UCSD-AML1 (cell line): ENCODE results near the gene IPCEF1.

Source experiments
- DNase-seq: peaks from one replicate; lab custom pipeline; 2025; ENCODE audit not compliant: unreplicated experiment; lab: John Stamatoyannopoulos, UW

The IPCEF1 gene

GRCh38 chr6:154169193-154169847, 187.3 kb downstream of the IPCEF1 start:
- peak; percentile 74 for DNase-seq

DNA sequence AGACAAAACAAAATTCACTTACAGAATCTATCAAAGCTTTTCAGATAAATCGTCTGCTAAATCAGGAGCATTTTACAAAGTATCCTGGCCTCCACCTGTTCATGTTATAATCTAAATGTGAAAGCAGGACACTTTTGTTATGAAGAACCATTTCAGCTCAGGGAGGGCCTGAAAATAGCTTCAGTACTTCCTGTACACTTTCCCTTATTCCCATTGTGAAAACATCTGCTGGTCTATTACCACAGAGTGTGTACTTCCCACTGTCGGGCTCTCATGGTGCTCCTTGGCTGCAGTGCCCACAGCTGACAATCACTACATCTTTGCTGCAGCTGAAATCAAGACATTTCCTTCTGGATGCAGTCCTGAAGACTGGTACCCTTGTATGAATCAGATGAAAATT, 189.5 kb downstream of the IPCEF1 start:
- DNase-seq = peak; percentile 18

DNA sequence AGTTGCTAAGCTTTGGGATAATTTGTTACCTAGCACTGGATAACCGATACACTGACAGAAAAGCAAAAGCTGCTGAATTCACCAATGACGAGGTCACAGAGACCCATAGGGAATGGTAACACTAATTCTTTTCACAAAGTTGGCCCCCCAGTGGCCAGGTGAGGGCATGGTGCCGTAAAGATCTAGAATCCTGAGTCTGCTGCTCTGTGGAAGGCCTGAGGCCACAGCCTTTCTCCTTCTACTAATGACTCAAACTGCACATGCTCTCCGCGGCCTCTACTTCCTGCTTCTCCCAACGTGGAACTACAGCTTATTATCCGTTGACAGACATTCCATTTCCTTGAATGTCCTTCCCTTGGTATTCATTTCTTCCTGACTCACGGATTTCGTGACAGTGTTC, 190.5 kb downstream of the IPCEF1 start:
- DNase-seq = no peak

GRCh38 chr6:154165478-154165877, 191.1 kb downstream of the IPCEF1 start:
- DNase-seq = no peak

GRCh38 chr6:154164397-154164796, 192.2 kb downstream of the IPCEF1 start:
- DNase-seq = no peak

GRCh38 chr6:154161689-154162088, 194.9 kb downstream of the IPCEF1 start:
- DNase-seq = no peak

- DNase-seq = no peak
These were observed 197.5 kb downstream of the IPCEF1 start for GRCh38 chr6:154159126-154159525.

DNA sequence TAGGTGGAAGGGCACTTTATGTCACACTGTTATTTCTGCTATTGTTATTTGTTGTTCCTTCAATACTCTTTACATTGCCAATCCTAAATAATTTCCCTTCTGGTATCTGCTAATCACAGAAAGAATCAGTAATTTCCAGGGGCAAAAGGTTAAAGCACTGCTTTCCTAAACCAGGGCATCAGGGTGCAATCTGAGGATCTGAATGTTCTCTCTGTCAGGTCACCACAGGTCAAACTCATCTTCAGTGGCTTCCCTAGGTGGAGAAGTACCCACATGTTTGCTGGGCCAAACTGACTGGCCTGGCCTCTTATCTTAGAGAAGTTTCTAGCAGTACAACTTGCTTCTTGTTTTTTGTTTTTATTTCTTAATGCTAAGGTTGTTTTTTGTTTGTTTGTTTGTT, 198.9 kb downstream of the IPCEF1 start:
- DNase-seq = no peak

- DNase-seq = no peak
These were observed 199.5 kb downstream of the IPCEF1 start for GRCh38 chr6:154157082-154157481.

DNA sequence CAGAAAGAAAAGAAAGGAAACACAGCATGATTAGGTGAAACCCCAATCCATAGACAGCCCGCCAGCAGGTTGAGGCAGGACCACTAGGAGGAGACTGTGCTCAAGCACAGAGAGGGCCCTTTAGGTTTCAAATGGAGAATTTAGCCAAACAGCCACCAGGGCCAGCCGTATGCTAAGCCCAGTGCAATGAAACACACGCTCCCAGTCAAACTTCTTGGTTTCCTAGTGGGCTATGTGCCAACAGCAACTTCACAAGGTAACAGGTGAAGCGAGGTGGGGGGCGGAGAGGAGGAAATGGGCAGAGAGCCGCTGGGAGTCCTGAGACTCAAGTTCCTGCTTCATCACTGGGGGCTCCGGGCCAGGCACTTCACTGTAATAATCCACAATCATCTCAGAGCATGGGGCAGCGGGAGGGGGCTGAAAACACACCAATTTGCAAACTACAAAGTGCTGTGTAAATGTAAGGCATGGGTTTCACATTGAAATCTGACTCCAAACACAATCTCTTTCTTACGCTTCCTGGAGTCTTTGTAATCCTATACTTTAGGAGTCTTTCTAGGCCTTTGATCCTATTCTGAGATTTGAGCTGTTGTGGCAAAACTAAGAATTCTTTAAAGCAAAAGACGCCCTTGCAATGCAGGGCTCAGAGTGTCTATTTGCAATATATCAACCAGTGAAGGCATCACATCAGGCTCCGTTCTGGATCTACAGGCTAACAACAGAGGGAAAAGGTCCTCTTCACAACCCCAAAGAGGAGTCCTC, 200.3 kb downstream of the IPCEF1 start:
- DNase-seq = peak; percentile 63

GRCh38 chr6:154154389-154154967, 202.1 kb downstream of the IPCEF1 start:
- DNase-seq = peak; percentile 21

DNA sequence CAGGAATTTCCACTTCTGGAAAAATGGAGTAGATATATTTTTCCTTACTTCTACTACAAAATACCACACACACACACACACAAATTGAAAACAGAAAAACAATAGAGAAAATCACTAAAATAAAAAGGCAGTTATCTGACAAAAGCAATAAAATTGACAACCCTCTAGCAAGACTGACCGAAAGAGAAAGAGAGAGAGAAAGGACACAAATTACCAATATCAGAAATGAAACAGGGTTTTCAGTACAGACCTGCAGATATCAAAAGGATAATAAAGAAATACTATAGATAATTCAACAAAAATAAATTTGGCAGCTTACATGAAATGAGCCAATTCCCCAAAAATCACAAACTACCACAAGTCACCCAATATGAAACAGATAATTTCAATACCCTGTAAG, 212.8 kb downstream of the IPCEF1 start:
- DNase-seq = no peak

DNA sequence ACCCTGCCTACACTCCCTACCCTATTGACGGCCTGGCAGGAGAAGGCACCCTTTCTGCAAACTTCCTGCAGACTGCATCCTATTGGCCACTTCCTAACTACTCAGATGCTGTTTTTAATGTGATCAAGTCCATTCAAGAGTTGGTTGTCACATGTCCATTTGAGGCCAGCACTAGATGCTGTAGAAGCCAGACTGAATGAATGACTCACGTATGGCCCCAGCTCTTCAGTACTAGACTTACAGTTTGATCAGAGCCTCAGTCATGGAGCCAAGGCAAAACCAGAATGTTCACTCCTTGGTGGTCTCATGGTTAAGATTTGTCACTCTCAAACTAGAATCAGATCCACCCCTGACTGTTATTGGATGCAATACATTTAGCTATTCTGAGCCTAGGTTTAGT, 215.9 kb downstream of the IPCEF1 start:
- no peak for DNase-seq

DNA sequence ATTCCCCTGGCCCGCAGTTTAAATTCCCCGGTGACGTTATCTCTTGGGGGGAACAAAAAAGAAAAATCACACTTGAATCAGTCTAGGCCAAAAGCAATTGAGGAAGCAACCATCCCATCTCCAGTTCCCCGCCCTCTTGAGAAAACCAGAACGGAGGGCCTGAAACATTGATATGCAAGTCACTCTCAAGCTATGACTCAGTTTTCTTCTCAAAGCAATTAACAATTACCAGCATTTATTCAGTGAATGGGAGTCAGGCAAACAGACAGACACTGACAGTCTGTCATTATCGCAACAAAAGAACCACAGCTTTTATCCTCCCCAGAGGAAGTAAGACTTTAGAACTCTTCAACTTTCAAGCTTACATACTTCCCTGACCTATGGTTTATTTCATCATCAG, 216.7 kb downstream of the IPCEF1 start:
- DNase-seq = no peak

DNA sequence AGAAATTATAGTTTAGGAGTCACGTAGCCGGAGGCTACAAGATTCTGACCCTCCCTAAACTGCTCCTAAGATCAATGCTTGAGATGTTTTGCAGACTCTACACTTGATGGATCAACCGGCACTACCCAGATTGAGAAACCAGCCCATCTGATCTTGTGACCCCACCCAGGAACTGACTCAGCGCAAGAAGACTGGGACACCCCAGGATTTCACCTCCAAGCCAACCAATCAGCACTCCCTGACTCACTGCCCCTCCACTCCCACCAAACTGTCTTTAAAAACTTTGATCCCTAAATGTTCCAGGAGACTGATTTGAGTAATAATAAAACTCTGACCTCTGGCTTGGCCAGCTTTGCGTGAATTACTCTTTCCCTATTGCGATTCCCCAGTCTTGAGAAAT, 217.8 kb downstream of the IPCEF1 start:
- DNase-seq = no peak

- no peak for DNase-seq
These were observed 222.0 kb downstream of the IPCEF1 start for GRCh38 chr6:154134471-154135147.

- no peak for DNase-seq
These were observed 228.9 kb downstream of the IPCEF1 start for GRCh38 chr6:154127657-154128056.

DNA sequence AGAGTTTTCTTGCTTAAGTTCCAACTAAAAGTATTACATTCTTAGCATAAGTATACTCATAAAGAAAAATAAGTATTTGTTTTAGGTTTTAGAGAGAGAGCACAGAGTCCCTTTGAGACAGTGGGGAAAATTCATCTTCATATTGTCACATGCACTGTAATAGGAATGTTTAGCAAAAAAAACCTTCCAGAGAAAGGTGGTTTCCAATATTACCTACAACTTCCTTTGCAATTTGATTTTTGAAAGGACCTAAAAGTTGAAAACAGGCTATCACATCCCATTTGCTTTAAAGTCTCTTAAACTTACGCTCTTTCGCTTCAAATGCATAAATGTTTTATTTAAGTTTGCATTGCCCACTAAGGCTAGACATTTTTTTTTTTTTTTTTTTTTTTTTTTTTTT, 231.2 kb downstream of the IPCEF1 start:
- DNase-seq = no peak

DNA sequence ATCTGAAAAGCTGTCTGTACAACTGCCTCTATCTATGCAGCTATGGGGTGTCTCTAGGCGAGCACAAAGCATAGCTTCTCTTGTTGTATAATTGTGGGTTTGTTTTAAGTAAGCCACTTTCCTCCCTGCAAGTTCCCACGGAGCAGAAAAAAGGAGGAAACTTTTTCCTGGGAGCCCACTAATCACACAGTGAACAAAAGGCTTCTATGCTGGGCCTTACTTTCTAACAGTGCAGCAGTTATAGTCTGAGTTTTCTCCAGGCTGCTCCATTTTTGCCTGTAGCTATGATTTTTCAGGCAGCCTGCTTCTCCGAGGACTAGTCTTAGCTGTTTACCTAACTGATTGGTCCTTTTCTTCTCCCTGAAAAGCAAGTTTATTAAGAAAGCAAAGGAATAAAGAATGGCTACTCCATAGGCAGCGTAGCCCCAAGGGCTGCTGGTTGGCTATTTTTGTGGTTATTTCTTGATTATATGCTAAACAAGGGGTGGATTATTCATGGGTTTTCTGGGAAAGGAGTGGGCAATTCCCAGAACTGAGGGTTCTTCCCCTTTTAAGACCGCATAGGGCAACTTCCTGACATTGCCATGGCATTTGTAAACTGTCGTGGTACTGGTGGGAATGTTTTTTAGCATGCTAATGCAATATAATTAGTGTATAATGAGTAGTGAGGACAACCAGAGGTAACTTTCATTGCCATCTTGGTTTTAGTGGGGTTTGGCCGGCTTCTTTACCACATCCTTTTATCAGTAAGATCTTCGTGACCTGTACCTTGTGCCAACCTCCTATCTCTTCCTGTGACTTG, 233.2 kb downstream of the IPCEF1 start:
- DNase-seq = no peak

DNA sequence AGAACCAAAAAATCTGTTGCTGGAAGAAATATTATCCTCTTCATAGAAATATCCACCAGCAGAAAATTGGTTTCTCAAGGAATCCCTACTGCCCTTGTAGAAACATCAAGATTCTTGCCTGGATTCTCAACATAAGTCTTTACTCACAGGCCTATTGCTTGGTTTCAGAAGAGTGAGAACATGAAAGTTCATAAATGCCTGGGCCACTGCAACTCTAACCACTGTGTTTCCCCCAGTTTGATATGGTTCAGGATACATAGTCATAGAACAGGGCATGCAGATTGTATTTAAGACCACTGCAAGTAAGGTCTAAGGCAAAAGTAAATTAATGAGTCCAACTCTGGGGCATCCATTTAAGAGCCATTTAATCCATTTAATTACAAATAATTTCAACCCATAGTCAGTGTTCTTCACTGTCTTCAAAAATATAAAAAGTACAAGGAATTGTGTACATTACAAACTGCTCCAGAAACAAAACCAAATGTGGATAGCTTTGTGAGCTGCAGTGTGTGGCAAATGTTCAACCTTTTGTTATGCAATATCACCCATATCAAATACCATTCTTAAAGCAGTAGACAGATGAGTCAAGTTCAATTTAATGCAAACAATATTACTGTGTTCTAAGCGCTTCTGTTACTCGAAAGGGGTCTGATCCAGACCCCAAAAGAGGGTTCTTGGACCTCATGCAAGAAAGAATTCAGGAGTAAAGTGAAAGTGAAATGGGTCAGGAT, 234.2 kb downstream of the IPCEF1 start:
- no peak for DNase-seq
